Right kidney (tissue), 1 donor: Measurements from ENCODE around the gene HAUS7.

Experiments
- DNase-seq: peaks from one replicate; pipeline ENCODE4 v3.0.0-alpha.2; 2016

The HAUS7 gene

DNA sequence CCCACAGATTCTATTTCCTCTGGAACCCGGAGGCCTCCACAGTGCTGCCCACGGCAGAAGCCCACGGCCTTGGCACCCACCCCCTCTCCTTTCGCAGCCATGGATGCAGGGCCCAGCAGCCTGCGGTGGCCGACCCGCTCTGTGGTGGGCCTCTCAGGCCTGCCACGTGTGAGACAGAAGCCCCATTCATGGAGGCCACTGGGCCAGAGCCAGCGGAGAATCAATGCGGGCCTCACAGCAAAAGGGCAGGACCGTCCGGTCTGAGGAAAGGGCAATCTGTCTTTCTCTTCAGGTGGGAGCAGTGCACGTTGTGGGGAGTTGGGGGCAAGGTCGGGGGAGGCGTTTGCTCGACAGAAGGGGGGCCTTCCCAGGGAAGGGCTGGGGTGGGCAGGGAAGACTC lies 8.4 kb upstream of the HAUS7 start:
- DNase-seq = no peak

DNA sequence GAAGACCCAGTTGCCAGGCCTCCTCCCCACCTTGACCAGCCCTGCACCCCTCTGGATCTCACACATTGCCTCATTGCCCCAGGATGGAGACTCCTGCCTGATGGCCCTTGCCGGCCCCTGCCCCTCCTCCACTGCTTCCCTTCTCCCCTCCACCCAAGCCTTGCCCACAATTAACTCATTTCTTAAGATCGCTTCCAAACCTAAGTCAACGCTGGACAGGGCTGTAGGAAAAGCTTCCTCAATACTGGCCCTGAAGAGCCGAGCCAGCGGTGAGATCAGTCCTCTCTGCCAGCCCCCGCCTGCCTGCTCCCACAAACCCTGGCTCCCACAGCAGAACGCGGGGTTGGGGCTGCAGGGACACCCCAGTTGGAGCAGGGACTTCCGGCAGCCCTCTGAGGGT lies 7.5 kb upstream of the HAUS7 start:
- DNase-seq = no peak

GRCh38 chrX:153477364-153477857 lies 7.0 kb upstream of the HAUS7 start:
- no peak for DNase-seq

DNA sequence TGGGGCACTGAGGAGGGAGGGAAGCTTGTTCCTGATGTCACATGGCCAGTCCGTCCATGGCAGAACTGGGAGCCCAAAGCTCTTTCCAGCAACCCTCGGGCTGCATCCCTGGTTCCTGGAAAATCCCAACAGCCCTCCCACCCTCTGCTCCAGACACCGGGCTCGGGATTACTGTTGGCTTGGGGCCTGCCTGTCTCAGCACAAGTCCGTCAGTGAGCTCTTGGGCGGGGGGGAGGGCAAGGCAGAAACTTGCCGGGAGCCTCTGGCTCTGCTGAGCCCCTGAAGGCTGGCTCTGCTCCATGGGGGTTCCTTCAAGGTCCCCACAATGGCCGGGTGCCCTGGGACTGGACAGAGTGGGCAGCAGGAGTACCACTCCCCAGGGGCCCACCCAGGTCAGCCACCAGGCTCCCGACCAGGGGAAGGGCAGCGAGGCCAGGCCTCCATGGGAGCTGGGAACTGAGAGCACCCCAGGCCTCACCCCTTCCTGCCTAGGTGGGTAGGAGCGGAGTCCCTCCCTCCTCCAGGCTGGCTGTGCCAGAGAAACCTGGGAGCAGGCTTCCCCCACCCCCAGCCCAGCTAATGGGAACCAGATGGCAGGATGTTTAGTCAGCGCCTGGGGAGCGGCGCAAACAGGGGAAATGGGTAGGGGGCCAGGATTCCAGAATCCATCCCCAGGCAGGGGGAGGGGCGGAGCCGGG lies 6.4 kb upstream of the HAUS7 start:
- no peak for DNase-seq

DNA sequence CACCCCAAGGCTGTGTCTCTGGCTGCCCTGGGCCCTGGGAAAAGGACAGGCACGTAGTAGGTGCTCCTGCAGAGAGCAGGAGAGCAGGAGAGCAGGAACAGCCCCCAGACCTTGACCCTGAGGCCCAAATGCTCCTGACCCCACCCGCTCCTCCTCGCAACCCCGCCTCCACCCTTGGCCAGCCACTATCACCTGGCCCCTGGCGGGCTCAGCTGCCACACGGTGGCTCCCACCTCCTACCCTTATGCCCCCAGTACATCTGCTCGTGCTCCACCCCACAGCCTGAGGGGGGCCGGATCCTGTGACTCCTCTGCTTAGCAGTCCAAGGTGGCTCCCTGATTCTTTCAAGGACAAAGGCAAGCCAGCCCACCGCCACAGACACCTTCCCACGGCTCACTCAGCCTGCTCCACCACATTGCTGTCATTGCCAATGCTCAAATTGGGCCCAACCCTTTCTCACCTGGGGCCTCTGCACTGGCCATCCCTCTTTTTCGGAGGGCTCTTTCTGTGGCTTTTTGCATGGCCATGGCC lies 5.4 kb upstream of the HAUS7 start:
- no peak for DNase-seq

DNA sequence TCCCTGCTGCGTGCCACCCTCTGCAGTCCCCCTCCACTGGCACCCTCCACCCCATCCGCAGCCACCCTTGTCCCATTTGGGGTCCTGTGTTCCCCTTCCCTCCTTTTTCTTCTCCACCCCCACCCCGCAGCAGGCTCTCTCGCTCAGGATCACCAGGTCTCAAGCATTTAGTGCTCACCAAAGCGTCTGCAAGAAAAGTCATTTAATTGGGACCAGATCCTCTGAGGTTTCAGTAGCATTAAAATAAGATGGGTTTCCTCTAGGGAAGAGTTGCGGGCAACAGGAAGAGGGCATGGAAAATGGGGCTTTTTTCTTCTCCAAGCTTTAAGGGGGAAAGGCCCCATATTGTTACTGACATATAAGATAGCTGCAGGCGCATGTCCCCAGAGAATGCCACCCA lies 4.9 kb upstream of the HAUS7 start:
- no peak for DNase-seq

GRCh38 chrX:153474718-153475117 lies 4.3 kb upstream of the HAUS7 start:
- peak; percentile 62 for DNase-seq

DNA sequence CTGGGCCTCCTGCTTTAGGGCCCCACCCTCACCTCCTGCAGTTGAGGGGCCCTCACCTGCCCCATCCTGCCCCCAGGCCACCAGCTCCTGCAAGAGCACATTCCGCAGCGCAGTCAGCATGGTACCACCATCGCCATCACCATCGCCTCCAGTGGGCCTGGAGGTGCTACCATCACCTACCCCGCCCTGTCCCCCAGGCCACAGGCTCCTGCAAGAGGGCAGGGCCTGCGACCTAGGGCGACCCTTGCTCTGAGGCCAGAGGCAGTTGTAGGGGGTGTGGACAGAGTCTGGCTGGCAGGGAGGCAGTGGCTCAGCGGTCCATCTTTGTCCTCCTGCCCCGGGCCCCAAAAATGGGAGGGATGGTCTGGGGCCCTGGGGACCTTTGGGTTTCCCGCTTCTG lies 3.9 kb upstream of the HAUS7 start:
- DNase-seq = no peak

DNA sequence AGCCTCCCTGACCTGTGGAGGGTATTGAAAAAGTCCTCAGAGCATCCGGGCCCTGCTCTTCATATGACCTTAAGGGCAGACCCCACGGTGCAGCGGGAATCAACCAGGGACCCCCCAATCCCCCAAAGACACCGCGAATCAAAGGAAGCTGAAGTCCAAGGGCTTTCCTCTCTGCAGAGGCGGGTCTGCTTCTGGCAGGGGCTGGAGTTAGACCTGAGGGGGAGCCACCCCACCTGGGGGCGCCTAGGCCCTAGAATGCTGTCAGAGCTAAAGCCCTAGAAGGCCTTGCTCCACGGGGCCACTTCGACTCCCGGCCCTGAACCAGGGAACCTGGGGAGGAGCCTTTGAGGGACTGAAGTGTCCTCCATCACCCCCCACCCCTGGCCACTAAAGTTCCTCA lies 2.8 kb upstream of the HAUS7 start:
- no peak for DNase-seq

DNA sequence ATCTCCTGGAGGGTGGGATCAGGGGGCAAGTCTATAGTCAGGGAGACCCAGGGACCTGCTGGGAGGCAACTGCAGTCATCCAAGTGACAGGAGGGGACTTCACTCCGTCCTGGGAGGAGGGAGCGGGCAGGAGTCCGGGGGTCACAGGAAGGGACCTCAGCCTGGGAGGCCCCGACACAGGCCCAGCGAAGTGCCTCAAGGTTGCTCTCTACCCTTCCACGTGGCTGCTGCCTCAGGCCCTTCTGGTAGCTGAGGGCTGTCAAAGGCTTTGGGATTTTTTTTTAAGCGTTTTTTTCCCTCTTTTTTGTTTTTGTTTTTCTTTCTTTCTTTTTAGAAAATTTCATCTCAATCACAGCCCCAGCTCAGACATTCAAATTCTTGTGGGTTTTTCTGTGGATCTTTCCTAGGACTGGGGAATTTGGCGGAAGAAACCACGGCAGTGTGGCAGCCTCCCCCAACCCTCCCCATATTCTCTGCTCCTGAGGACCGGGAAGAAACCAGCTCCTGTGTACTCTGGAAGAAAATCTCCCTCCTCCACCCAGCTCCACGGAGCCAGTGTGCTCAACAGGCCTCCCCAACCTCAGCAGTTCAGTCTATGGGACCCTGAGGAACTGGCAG lies 1.4 kb upstream of the HAUS7 start:
- DNase-seq = no peak

GRCh38 chrX:153469811-153470410 lies 465 bp downstream of the HAUS7 start:
- peak; percentile 75 for DNase-seq

DNA sequence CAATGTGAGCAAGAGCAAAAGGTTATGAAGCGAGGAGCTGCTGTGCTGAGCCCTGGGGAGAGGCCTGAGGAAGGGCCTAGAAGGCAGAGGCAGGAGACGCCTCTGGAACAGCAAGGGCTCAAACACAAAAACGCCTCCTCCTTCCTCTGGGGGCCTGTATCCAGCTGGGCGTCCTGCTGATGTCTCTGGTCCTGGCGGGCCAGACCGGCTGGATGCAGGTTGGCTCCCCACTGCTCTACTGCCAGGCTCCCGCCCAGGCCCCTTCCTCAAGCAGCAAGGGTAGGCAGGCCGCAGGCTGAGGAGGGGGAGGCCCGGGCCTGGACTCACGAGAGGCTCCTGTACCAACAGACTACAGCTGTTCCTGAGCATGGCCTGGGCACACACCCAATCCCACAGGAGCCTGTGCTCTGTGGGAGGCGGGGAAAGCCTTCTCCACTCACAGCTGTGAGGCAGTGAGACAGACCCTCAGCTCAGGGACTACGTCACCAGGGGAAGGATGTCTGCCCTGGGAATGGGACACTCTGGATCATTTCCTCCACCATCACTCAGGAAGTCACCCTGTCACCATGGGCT lies 2.3 kb downstream of the HAUS7 start:
- DNase-seq = no peak

GRCh38 chrX:153465691-153466380 lies 4.5 kb downstream of the HAUS7 start:
- DNase-seq = no peak

DNA sequence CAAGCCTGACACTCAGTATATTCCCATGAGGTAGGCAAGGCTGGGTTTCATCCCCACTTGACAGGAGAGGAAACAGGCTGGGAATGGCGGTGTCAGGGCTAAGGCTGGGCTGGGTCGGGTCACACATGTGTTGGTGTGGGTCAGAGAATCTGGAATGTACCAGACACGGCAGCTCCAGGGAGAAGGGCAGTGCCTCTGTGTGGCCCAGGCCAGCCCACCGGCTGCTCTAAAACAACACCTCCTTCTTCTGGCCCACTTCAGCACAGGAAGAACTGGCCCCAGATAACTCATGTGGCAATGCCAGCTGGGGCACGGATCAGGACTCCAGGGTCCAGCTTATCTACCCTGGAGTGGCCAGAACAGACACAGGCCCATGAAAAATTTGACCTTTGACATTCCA lies 6.3 kb downstream of the HAUS7 start:
- no peak for DNase-seq

GRCh38 chrX:153463556-153463955 lies 6.8 kb downstream of the HAUS7 start:
- no peak for DNase-seq

GRCh38 chrX:153463031-153463430 lies 7.3 kb downstream of the HAUS7 start:
- DNase-seq = no peak

- no peak for DNase-seq
Measured at GRCh38 chrX:153462291-153462690, 8.1 kb downstream of the HAUS7 start.

- DNase-seq = no peak
Measured at GRCh38 chrX:153460826-153461225, 9.6 kb downstream of the HAUS7 start.

GRCh38 chrX:153459986-153460385 lies 10.4 kb downstream of the HAUS7 start:
- DNase-seq = no peak

DNA sequence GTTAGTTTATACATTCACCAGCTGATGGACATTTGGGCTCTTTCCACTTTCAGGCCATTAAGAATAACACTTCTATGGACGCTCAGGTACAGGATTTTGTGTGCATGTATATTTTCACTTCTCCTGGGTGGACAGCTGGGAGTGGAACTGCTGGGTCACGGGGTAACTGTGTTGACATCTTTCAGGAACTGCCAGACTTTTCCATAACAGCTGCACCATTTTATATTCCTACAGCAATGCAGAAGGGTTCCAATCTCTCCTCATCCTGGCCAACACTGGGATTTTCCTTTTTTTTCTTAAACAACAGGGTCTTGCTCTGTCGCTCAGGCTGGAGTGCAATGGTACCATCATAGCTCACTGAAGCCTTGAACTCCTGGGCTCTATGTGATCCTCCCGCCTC lies 11.9 kb downstream of the HAUS7 start:
- DNase-seq = no peak

DNA sequence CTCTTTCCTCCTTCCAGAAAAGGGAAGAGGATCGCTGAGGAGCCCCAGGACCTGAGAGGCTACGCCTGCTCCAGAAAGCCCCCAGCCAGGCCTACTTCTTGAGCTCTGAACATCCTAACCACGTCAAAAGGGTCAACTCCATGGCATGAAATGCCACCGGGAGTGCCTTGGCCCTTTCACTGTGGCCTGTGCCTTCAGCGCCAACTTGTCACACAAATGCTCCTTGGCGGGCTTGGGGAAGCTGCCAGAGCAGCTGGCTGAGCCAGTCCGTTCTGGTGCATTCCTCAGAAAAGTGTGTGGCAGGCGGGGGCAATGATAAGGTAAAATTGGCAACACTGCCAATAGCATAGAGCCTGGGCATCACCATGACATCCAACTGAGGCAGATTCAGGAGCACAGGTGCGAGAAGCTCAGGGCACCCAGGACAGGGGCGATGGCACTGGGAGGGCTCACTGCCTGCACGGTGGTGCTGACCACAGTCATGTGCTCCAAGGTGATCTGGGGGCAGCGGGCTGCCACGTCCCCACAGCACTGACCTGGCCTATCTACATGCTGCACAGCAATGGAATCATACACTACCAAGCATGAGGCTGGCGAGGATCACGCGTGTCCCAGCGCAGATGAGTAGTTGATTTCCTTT lies 12.4 kb downstream of the HAUS7 start:
- DNase-seq = no peak
